Esophagus squamous epithelium (tissue), 4 donors: ENCODE measurements around the gene FHIT.

ENCODE experiments used
- CTCF ChIP-seq, 6 experiments: fragments of 450-650 bp in 4 of 6; fragments of 200-600 bp in 2 of 6; sonication (generic) in 2 of 6; IDR thresholded peaks; one replicate each; pipeline ENCODE4 v1.5.1; 2016 to 2019; ENCODE audit warnings: antibody characterized with exemption in 6 of 6, mild to moderate bottlenecking in 4 of 6, moderate library complexity in 4 of 6
- POLR2A ChIP-seq, 4 donors: fragments of 450-650 bp; IDR thresholded peaks; one replicate each; pipeline ENCODE4 v1.6.1; 2017; ENCODE audit warnings: antibody characterized with exemption in 4 of 4, mild to moderate bottlenecking in 4 of 4, moderate library complexity in 3 of 4

- no peak for TF ChIP-seq POLR2A (IDR thresholded peaks at IDR 0.05)
- no peak for TF ChIP-seq CTCF (IDR thresholded peaks at IDR 0.05)
Measured at GRCh38 chr3:60276615-60277014, 974.6 kb downstream of the FHIT start.
